Ishikawa (cell line): ENCODE measurements around the gene PPP2R2C.

ENCODE experiments used
- CEBPB ChIP-seq: IDR thresholded peaks from 2 replicates; pipeline ENCODE4 v1.6.1; 2012
- CREB1 ChIP-seq: IDR thresholded peaks from 2 replicates; pipeline ENCODE4 v1.6.1; 2012; ENCODE audit warnings: low read depth
- EGR1 ChIP-seq: IDR thresholded peaks from 2 replicates; pipeline ENCODE4 v1.6.1; 2012
- EP300 ChIP-seq: IDR thresholded peaks from 2 replicates; pipeline ENCODE4 v1.6.1; 2012; ENCODE audit warnings: borderline replicate concordance
- NFIC ChIP-seq: IDR thresholded peaks from 2 replicates; pipeline ENCODE4 v1.6.1; 2012
- RAD21 ChIP-seq: IDR thresholded peaks from 2 replicates; pipeline ENCODE4 v1.6.1; 2012; ENCODE audit warnings: low read depth
- TAF1 ChIP-seq: IDR thresholded peaks from 2 replicates; pipeline ENCODE4 v1.6.1; 2012; ENCODE audit warnings: low read depth, mild to moderate bottlenecking
- TCF12 ChIP-seq: IDR thresholded peaks from 2 replicates; pipeline ENCODE4 v1.6.1; 2012; ENCODE audit warnings: low read depth
- TEAD4 ChIP-seq: IDR thresholded peaks from 2 replicates; pipeline ENCODE4 v1.6.1; 2012
- YY1 ChIP-seq: IDR thresholded peaks from 2 replicates; pipeline ENCODE4 v1.6.1; 2012; ENCODE audit warnings: low read depth
- ZBTB7A ChIP-seq: IDR thresholded peaks from 2 replicates; pipeline ENCODE4 v1.6.1; 2012; ENCODE audit warnings: low read depth
- TF ChIP-seq, protein P1 (sequence below): IDR thresholded peaks from 2 replicates; pipeline ENCODE4 v1.6.1; 2012; ENCODE audit warnings: low read depth, mild to moderate bottlenecking
- TF ChIP-seq, protein P2 (sequence below): IDR thresholded peaks from 2 replicates; pipeline ENCODE4 v1.6.1; 2012
- TF ChIP-seq, protein P3 (sequence below): IDR thresholded peaks from 2 replicates; pipeline ENCODE4 v1.6.1; 2012

DNA sequence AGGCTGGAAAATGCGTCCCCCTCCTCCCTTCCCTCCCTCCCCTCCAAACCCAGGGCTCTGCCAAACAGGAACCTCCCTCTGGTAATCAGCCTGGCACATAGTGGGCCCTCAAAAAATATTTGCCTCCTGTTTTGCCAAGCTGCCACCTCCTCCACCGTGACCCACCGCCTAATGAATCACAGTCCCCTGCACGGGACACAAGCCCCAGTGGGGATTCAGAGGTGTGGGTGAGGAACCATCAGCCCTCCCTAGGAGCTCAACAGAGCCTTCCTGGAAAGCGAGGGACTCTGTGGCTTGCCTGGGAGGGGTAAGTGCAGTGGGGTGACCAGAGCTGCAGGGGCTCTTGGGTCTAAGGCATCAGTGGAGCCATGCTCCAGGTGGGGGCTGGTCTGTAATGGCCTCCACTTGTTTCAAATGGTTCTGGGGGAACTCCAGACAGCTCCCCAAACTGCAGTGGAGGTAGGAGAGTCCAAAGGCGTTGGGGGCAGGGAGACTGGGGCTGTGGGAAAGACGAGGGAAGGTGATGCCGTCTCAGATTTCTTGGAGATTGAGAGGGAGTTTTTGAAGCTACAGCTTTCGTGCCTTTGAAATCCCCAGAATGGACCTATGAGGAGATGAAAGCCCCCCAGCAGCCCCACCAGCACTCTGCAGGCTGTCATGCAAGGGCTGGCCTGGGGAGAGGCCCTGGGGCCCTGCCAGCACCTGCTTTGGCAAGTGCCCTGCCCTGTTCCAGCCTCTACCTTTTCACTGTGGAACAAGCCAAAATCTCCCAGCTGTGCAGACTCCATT is 1.0 kb upstream of the PPP2R2C start:
- TF ChIP-seq, protein P1, sequence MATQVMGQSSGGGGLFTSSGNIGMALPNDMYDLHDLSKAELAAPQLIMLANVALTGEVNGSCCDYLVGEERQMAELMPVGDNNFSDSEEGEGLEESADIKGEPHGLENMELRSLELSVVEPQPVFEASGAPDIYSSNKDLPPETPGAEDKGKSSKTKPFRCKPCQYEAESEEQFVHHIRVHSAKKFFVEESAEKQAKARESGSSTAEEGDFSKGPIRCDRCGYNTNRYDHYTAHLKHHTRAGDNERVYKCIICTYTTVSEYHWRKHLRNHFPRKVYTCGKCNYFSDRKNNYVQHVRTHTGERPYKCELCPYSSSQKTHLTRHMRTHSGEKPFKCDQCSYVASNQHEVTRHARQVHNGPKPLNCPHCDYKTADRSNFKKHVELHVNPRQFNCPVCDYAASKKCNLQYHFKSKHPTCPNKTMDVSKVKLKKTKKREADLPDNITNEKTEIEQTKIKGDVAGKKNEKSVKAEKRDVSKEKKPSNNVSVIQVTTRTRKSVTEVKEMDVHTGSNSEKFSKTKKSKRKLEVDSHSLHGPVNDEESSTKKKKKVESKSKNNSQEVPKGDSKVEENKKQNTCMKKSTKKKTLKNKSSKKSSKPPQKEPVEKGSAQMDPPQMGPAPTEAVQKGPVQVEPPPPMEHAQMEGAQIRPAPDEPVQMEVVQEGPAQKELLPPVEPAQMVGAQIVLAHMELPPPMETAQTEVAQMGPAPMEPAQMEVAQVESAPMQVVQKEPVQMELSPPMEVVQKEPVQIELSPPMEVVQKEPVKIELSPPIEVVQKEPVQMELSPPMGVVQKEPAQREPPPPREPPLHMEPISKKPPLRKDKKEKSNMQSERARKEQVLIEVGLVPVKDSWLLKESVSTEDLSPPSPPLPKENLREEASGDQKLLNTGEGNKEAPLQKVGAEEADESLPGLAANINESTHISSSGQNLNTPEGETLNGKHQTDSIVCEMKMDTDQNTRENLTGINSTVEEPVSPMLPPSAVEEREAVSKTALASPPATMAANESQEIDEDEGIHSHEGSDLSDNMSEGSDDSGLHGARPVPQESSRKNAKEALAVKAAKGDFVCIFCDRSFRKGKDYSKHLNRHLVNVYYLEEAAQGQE, result no peak
- TF ChIP-seq RAD21, result no peak
- TF ChIP-seq ZBTB7A, result no peak
- TF ChIP-seq YY1, result no peak
- TF ChIP-seq, protein P2, sequence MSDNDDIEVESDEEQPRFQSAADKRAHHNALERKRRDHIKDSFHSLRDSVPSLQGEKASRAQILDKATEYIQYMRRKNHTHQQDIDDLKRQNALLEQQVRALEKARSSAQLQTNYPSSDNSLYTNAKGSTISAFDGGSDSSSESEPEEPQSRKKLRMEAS, result no peak
- TF ChIP-seq NFIC, result no peak
- TF ChIP-seq EGR1, result no peak
- no peak for TF ChIP-seq CEBPB
- TF ChIP-seq TEAD4, result no peak
- TF ChIP-seq TAF1, result no peak
- no peak for TF ChIP-seq CREB1
- TF ChIP-seq EP300, result no peak
- no peak for TF ChIP-seq TCF12
- TF ChIP-seq, protein P3, sequence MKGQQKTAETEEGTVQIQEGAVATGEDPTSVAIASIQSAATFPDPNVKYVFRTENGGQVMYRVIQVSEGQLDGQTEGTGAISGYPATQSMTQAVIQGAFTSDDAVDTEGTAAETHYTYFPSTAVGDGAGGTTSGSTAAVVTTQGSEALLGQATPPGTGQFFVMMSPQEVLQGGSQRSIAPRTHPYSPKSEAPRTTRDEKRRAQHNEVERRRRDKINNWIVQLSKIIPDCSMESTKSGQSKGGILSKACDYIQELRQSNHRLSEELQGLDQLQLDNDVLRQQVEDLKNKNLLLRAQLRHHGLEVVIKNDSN, result no peak
